HG03442 (cell line): ENCODE results near the gene SLC39A11.
"Not testable (repeated sequence)": the region's sequence is repeated elsewhere in the genome, so short reads cannot be mapped to it uniquely, and the experiment has no call there.

Source experiments
- ATAC-seq: cut with Tn5 transposase; IDR thresholded peaks from one replicate; pipeline ENCODE4 v1.9.1; 2021; ENCODE audit warnings: mild to moderate bottlenecking, moderate library complexity; ENCODE audit not compliant: unreplicated experiment

The SLC39A11 gene

GRCh38 chr17:72804949-72805707 lies 287.4 kb downstream of the SLC39A11 start:
- no peak for ATAC-seq

- ATAC-seq, result no peak
These were observed 289.8 kb downstream of the SLC39A11 start for GRCh38 chr17:72802726-72803125.

- ATAC-seq, result no peak
These were observed 295.3 kb downstream of the SLC39A11 start for GRCh38 chr17:72797142-72797541.

GRCh38 chr17:72795941-72796340 lies 296.5 kb downstream of the SLC39A11 start:
- no peak for ATAC-seq

- no peak for ATAC-seq
These were observed 298.3 kb downstream of the SLC39A11 start for GRCh38 chr17:72794152-72794551.

GRCh38 chr17:72792771-72793170 lies 299.7 kb downstream of the SLC39A11 start:
- no peak for ATAC-seq

- no peak for ATAC-seq
These were observed 302.3 kb downstream of the SLC39A11 start for GRCh38 chr17:72790190-72790589.

GRCh38 chr17:72789711-72790110 lies 302.8 kb downstream of the SLC39A11 start:
- ATAC-seq, result no peak

- ATAC-seq, result no peak
These were observed 303.4 kb downstream of the SLC39A11 start for GRCh38 chr17:72788950-72789585.

- no peak for ATAC-seq
These were observed 306.3 kb downstream of the SLC39A11 start for GRCh38 chr17:72786209-72786608.

- ATAC-seq, result no peak
These were observed 309.3 kb downstream of the SLC39A11 start for GRCh38 chr17:72782985-72783701.

GRCh38 chr17:72782437-72782836 lies 310.1 kb downstream of the SLC39A11 start:
- ATAC-seq, result not testable (repeated sequence)

- ATAC-seq, result no peak
These were observed 314.0 kb downstream of the SLC39A11 start for GRCh38 chr17:72778169-72779151.

- ATAC-seq, result no peak
These were observed 316.6 kb downstream of the SLC39A11 start for GRCh38 chr17:72775919-72776318.

GRCh38 chr17:72775237-72775636 lies 317.3 kb downstream of the SLC39A11 start:
- ATAC-seq, result no peak

- no peak for ATAC-seq
These were observed 318.3 kb downstream of the SLC39A11 start for GRCh38 chr17:72774236-72774635.

- ATAC-seq, result not testable (repeated sequence)
These were observed 319.3 kb downstream of the SLC39A11 start for GRCh38 chr17:72773225-72773624.

GRCh38 chr17:72772331-72772821 lies 320.1 kb downstream of the SLC39A11 start:
- no peak for ATAC-seq

GRCh38 chr17:72771734-72772133 lies 320.8 kb downstream of the SLC39A11 start:
- ATAC-seq, result no peak

- ATAC-seq, result no peak
These were observed 325.6 kb downstream of the SLC39A11 start for GRCh38 chr17:72766761-72767356.
